NB4 (cell line): ENCODE results near the gene NPHP4.

Experiments used
- DNase-seq: peaks from one replicate; pipeline ENCODE4 v3.0.0; 2010; ENCODE audit warnings: low read depth
- H3K4me3 ChIP-seq: one replicate; pipeline ENCODE4 v1.5.1; 2011; ENCODE audit warnings: mild to moderate bottlenecking, low read depth, low read length, moderate library complexity
- CTCF ChIP-seq: IDR thresholded peaks from one replicate; pipeline ENCODE4 v1.5.1; 2012; ENCODE audit warnings: low read depth, low read length
- MYC ChIP-seq: IDR thresholded peaks from 2 replicates; pipeline ENCODE4 v1.6.1; 2011; ENCODE audit warnings: low read depth, low read length
- POLR2A ChIP-seq: IDR thresholded peaks from 2 replicates; pipeline ENCODE4 v1.6.1; 2011; ENCODE audit warnings: mild to moderate bottlenecking; ENCODE audit not compliant: insufficient read length; ENCODE audit errors: extremely low read depth
- TF ChIP-seq, protein P1 (sequence below): IDR thresholded peaks from 2 replicates; pipeline ENCODE4 v1.6.1; 2011; ENCODE audit warnings: low read depth, low read length

Gene NPHP4

GRCh38 chr1:5881526-5882222 lies 110.6 kb downstream of the NPHP4 start:
- TF ChIP-seq, protein P1, sequence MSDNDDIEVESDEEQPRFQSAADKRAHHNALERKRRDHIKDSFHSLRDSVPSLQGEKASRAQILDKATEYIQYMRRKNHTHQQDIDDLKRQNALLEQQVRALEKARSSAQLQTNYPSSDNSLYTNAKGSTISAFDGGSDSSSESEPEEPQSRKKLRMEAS = no peak
- TF ChIP-seq POLR2A (no peak), CTCF (no peak), MYC (no peak)
- H3K4me3 ChIP-seq = no peak overlapping the region
- no peak for DNase-seq

DNA sequence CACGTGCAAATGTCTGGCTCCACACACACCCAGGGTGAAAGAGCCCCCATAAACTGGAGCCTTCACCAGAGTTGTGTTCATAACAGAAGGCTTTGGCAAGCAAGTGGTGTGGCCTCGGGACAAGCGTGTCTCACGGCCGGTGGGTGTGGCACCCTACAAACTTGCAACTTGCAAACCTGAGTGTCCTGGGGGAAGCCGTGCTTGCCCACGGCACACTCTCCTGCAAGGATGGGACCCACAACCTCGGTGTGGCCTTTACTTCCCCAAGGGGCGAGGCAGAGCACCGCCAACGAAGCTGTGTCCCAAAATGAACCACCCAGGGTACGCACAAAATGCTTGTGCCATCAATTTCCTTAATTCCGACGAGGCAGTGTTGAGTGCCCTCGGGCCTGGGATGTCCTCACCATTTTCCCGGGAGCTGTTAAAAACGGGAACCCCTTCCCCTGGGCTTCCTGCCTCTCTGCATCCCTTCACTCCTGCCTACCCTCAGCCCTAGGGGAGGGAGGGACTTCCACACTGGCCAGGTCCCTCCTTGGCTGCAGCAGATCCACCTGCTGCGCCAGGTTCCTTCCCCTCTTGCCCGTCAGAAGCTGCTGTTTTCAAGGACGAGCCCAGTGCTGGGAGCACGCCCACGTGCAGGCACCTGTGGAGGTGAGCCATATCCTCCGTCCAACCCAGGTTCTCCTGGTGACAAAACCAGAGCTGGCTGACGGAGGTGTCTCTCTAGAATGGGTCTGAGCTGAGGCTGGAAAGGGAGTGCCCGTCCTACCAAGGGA lies 111.4 kb downstream of the NPHP4 start:
- TF ChIP-seq POLR2A = no peak
- TF ChIP-seq, protein P1 = no peak
- no peak for DNase-seq
- H3K4me3 ChIP-seq = no peak overlapping the region

DNA sequence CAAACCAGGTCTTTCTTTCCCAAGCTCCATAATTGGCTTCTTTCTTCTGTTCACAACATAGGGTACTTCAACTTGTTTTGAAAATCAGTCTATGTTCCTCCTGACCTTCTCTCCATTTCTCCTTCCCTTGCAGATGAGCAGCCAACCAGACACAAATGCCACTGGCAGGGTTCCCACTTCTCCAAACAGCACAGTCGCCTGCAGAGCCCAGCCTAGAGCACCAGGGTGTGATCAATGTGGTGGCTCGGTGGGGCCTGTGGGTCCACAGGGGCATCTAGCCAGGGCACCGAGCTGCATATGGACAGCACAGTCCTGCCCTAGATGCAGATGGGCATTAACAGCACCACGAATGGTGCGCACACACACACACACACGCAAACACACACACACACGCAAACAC lies 112.8 kb downstream of the NPHP4 start:
- no peak for DNase-seq
- TF ChIP-seq CTCF = no peak
- TF ChIP-seq, protein P1 = no peak
- no peak for TF ChIP-seq MYC
- TF ChIP-seq POLR2A = no peak

GRCh38 chr1:5878971-5879370 lies 113.3 kb downstream of the NPHP4 start:
- no peak overlapping the region for H3K4me3 ChIP-seq

More for the DNA sequence above, 112.8 kb downstream of the NPHP4 start:
- no peak overlapping the region for H3K4me3 ChIP-seq

GRCh38 chr1:5877683-5878530 lies 114.3 kb downstream of the NPHP4 start:
- no peak for DNase-seq
- TF ChIP-seq MYC = no peak
- TF ChIP-seq, protein P1 = no peak
- TF ChIP-seq CTCF = no peak
- TF ChIP-seq POLR2A = no peak
- no peak overlapping the region for H3K4me3 ChIP-seq

More at GRCh38 chr1:5878971-5879370, 113.3 kb downstream of the NPHP4 start:
- no peak for TF ChIP-seq MYC
- TF ChIP-seq POLR2A = no peak
- DNase-seq = no peak

- no peak for DNase-seq
- H3K4me3 ChIP-seq = no peak overlapping the region
- TF ChIP-seq POLR2A (no peak), CTCF (no peak), MYC (no peak)
- TF ChIP-seq, protein P1 = no peak
Observed at GRCh38 chr1:5877001-5877400, 115.2 kb downstream of the NPHP4 start.
